ENCODE results near the gene CPVL. TPM values are rescaled to one million over a fixed set of nuclear protein-coding genes. Genes with fewer than 3 reads are reported as not detected.
A peak's percentile ranks its signal among the peaks of the same experiment; 100 is the strongest.

CPVL gene
- total RNA-seq, 1 donor from 2014 or later = 25.1 TPM

GRCh38 chr7:29039821-29040578, 106.3 kb downstream of the CPVL start:
- Histone ChIP-seq H3K4me3 (ENCODE audit: low read length in 3 of 3) (no peak overlapping the region), H3K4me1 (ENCODE audit: control insufficient read depth in 3 of 3, insufficient read depth in 3 of 3, low read length in 3 of 3) (peaks cover 11 to 29% (median 21%) of the 10 kb centered on the region in 3 donors), H3K9ac (ENCODE audit: low read depth in 1 of 3, low read length in 3 of 3) (no peak overlapping the region), H3K36me3 (ENCODE audit: control insufficient read depth in 3 of 3, insufficient read depth in 3 of 3, low read length in 3 of 3) (no peaks in the 10 kb centered on the region), H3K27me3 (ENCODE audit: control insufficient read depth in 3 of 3, insufficient read depth in 3 of 3, low read length in 3 of 3) (no peaks in the 10 kb centered on the region), H3K27ac (ENCODE audit: low read depth, low read length) (no peak overlapping the region), H3K9me3 (ENCODE audit: control insufficient read depth in 3 of 3, low read length in 3 of 3) (no peaks in the 10 kb centered on the region)

GRCh38 chr7:29038463-29038862, 107.9 kb downstream of the CPVL start:
- Histone ChIP-seq H3K4me1 (ENCODE audit: control insufficient read depth in 3 of 3, insufficient read depth in 3 of 3, low read length in 3 of 3) (peaks cover 7 to 23% (median 23%) of the 10 kb centered on the region in 3 donors), H3K4me3 (ENCODE audit: low read length in 3 of 3) (no peak overlapping the region), H3K36me3 (ENCODE audit: control insufficient read depth in 3 of 3, insufficient read depth in 3 of 3, low read length in 3 of 3) (no peaks in the 10 kb centered on the region), H3K9ac (ENCODE audit: low read depth in 1 of 3, low read length in 3 of 3) (no peak overlapping the region), H3K9me3 (ENCODE audit: control insufficient read depth in 3 of 3, low read length in 3 of 3) (no peaks in the 10 kb centered on the region), H3K27me3 (ENCODE audit: control insufficient read depth in 3 of 3, insufficient read depth in 3 of 3, low read length in 3 of 3) (no peaks in the 10 kb centered on the region), H3K27ac (ENCODE audit: low read depth, low read length) (no peak overlapping the region)

GRCh38 chr7:29035044-29035740, 111.1 kb downstream of the CPVL start:
- Histone ChIP-seq H3K9ac (ENCODE audit: low read depth in 1 of 3, low read length in 3 of 3) (no peak overlapping the region), H3K4me1 (ENCODE audit: control insufficient read depth in 3 of 3, insufficient read depth in 3 of 3, low read length in 3 of 3) (peaks cover 2 to 9% (median 4%) of the 10 kb centered on the region in 3 donors), H3K36me3 (ENCODE audit: control insufficient read depth in 3 of 3, insufficient read depth in 3 of 3, low read length in 3 of 3) (no peaks in the 10 kb centered on the region), H3K4me3 (ENCODE audit: low read length in 3 of 3) (no peak overlapping the region), H3K27ac (ENCODE audit: low read depth, low read length) (no peak overlapping the region), H3K27me3 (ENCODE audit: control insufficient read depth in 3 of 3, insufficient read depth in 3 of 3, low read length in 3 of 3) (no peaks in the 10 kb centered on the region), H3K9me3 (ENCODE audit: control insufficient read depth in 3 of 3, low read length in 3 of 3) (no peaks in the 10 kb centered on the region)

GRCh38 chr7:29033584-29033983, 112.8 kb downstream of the CPVL start:
- Histone ChIP-seq H3K27me3 (ENCODE audit: control insufficient read depth in 3 of 3, insufficient read depth in 3 of 3, low read length in 3 of 3) (no peaks in the 10 kb centered on the region), H3K9me3 (ENCODE audit: control insufficient read depth in 3 of 3, low read length in 3 of 3) (no peaks in the 10 kb centered on the region), H3K4me1 (ENCODE audit: control insufficient read depth in 3 of 3, insufficient read depth in 3 of 3, low read length in 3 of 3) (peaks cover 3 to 9% (median 3%) of the 10 kb centered on the region in 3 donors), H3K36me3 (ENCODE audit: control insufficient read depth in 3 of 3, insufficient read depth in 3 of 3, low read length in 3 of 3) (no peaks in the 10 kb centered on the region), H3K27ac (ENCODE audit: low read depth, low read length) (no peak overlapping the region), H3K9ac (ENCODE audit: low read depth in 1 of 3, low read length in 3 of 3) (no peak overlapping the region), H3K4me3 (ENCODE audit: low read length in 3 of 3) (no peak overlapping the region)

GRCh38 chr7:29032146-29032545, 114.2 kb downstream of the CPVL start:
- peaks cover 3 to 9% (median 3%) of the 10 kb centered on the region in 3 donors for H3K4me1 ChIP-seq (ENCODE audit: control insufficient read depth in 3 of 3, insufficient read depth in 3 of 3, low read length in 3 of 3)
- H3K27ac ChIP-seq (ENCODE audit: low read depth, low read length) = no peak overlapping the region
- no peaks in the 10 kb centered on the region for H3K9me3 ChIP-seq (ENCODE audit: control insufficient read depth in 3 of 3, low read length in 3 of 3)
- no peaks in the 10 kb centered on the region for H3K36me3 ChIP-seq (ENCODE audit: control insufficient read depth in 3 of 3, insufficient read depth in 3 of 3, low read length in 3 of 3)
- no peaks in the 10 kb centered on the region for H3K27me3 ChIP-seq (ENCODE audit: control insufficient read depth in 3 of 3, insufficient read depth in 3 of 3, low read length in 3 of 3)
- no peak overlapping the region for H3K4me3 ChIP-seq (ENCODE audit: low read length in 3 of 3)
- H3K9ac ChIP-seq (ENCODE audit: low read depth in 1 of 3, low read length in 3 of 3) = no peak overlapping the region

GRCh38 chr7:29030781-29031275, 115.5 kb downstream of the CPVL start:
- Histone ChIP-seq H3K9me3 (ENCODE audit: control insufficient read depth in 3 of 3, low read length in 3 of 3) (no peaks in the 10 kb centered on the region), H3K27ac (ENCODE audit: low read depth, low read length) (no peak overlapping the region), H3K4me1 (ENCODE audit: control insufficient read depth in 3 of 3, insufficient read depth in 3 of 3, low read length in 3 of 3) (peaks cover 3 to 9% (median 3%) of the 10 kb centered on the region in 3 donors), H3K36me3 (ENCODE audit: control insufficient read depth in 3 of 3, insufficient read depth in 3 of 3, low read length in 3 of 3) (no peaks in the 10 kb centered on the region), H3K4me3 (ENCODE audit: low read length in 3 of 3) (no peak overlapping the region), H3K27me3 (ENCODE audit: control insufficient read depth in 3 of 3, insufficient read depth in 3 of 3, low read length in 3 of 3) (no peaks in the 10 kb centered on the region), H3K9ac (ENCODE audit: low read depth in 1 of 3, low read length in 3 of 3) (no peak overlapping the region)

- Histone ChIP-seq H3K4me3 (ENCODE audit: low read length in 3 of 3) (no peak overlapping the region), H3K27ac (ENCODE audit: low read depth, low read length) (no peak overlapping the region), H3K9me3 (ENCODE audit: control insufficient read depth in 3 of 3, low read length in 3 of 3) (peaks cover 0 to 4% (median 4%) of the 10 kb centered on the region in 3 donors), H3K4me1 (ENCODE audit: control insufficient read depth in 3 of 3, insufficient read depth in 3 of 3, low read length in 3 of 3) (peaks cover 11 to 16% (median 12%) of the 10 kb centered on the region in 3 donors), H3K36me3 (ENCODE audit: control insufficient read depth in 3 of 3, insufficient read depth in 3 of 3, low read length in 3 of 3) (no peaks in the 10 kb centered on the region), H3K9ac (ENCODE audit: low read depth in 1 of 3, low read length in 3 of 3) (no peak overlapping the region), H3K27me3 (ENCODE audit: control insufficient read depth in 3 of 3, insufficient read depth in 3 of 3, low read length in 3 of 3) (no peaks in the 10 kb centered on the region)
Measured at GRCh38 chr7:29022291-29022988, 123.9 kb downstream of the CPVL start.

GRCh38 chr7:29019896-29020295, 126.4 kb downstream of the CPVL start:
- H3K27me3 ChIP-seq (ENCODE audit: control insufficient read depth in 3 of 3, insufficient read depth in 3 of 3, low read length in 3 of 3) = no peaks in the 10 kb centered on the region
- peaks cover 0 to 2% (median 0%) of the 10 kb centered on the region in 3 donors for H3K36me3 ChIP-seq (ENCODE audit: control insufficient read depth in 3 of 3, insufficient read depth in 3 of 3, low read length in 3 of 3)
- H3K27ac ChIP-seq (ENCODE audit: low read depth, low read length) = no peak overlapping the region
- no peak overlapping the region for H3K4me3 ChIP-seq (ENCODE audit: low read length in 3 of 3)
- peaks cover 11 to 16% (median 12%) of the 10 kb centered on the region in 3 donors for H3K4me1 ChIP-seq (ENCODE audit: control insufficient read depth in 3 of 3, insufficient read depth in 3 of 3, low read length in 3 of 3)
- peaks cover 0 to 2% (median 0%) of the 10 kb centered on the region in 3 donors for H3K9me3 ChIP-seq (ENCODE audit: control insufficient read depth in 3 of 3, low read length in 3 of 3)
- peak overlapping the region in 1 of 3 donors; percentile 33 for H3K9ac ChIP-seq (ENCODE audit: low read depth in 1 of 3, low read length in 3 of 3)

- Histone ChIP-seq H3K9ac (ENCODE audit: low read depth in 1 of 3, low read length in 3 of 3) (no peak overlapping the region), H3K4me1 (ENCODE audit: control insufficient read depth in 3 of 3, insufficient read depth in 3 of 3, low read length in 3 of 3) (peaks cover 11 to 16% (median 12%) of the 10 kb centered on the region in 3 donors), H3K4me3 (ENCODE audit: low read length in 3 of 3) (no peak overlapping the region), H3K36me3 (ENCODE audit: control insufficient read depth in 3 of 3, insufficient read depth in 3 of 3, low read length in 3 of 3) (peaks cover 0 to 4% (median 0%) of the 10 kb centered on the region in 3 donors), H3K9me3 (ENCODE audit: control insufficient read depth in 3 of 3, low read length in 3 of 3) (peaks cover 0 to 2% (median 0%) of the 10 kb centered on the region in 3 donors), H3K27ac (ENCODE audit: low read depth, low read length) (no peak overlapping the region), H3K27me3 (ENCODE audit: control insufficient read depth in 3 of 3, insufficient read depth in 3 of 3, low read length in 3 of 3) (no peaks in the 10 kb centered on the region)
Measured at GRCh38 chr7:29019387-29019786, 127.0 kb downstream of the CPVL start.
